GM19035 (cell line): ENCODE measurements around the gene DIS3L2.
A peak's percentile ranks its signal among the peaks of the same experiment; 100 is the strongest.
"Not testable (repeated sequence)": the region's sequence is repeated elsewhere in the genome, so short reads cannot be mapped to it uniquely, and the experiment has no call there.

Source experiments
- ATAC-seq: cut with Tn5 transposase; IDR thresholded peaks from one replicate; pipeline ENCODE4 v1.9.1; 2021; ENCODE audit not compliant: unreplicated experiment

DIS3L2 gene

GRCh38 chr2:232288489-232289030, 327.0 kb downstream of the DIS3L2 start:
- no peak for ATAC-seq

GRCh38 chr2:232290668-232291067, 329.2 kb downstream of the DIS3L2 start:
- ATAC-seq: no peak

GRCh38 chr2:232291343-232291742, 329.8 kb downstream of the DIS3L2 start:
- no peak for ATAC-seq

- ATAC-seq: no peak
Measured at GRCh38 chr2:232292395-232293154, 331.1 kb downstream of the DIS3L2 start.

- ATAC-seq: no peak
Measured at GRCh38 chr2:232293191-232293590, 331.7 kb downstream of the DIS3L2 start.

- ATAC-seq: no peak
Measured at GRCh38 chr2:232295971-232296370, 334.5 kb downstream of the DIS3L2 start.

- ATAC-seq: no peak
Measured at GRCh38 chr2:232296776-232297525, 335.4 kb downstream of the DIS3L2 start.

GRCh38 chr2:232299084-232299483, 337.6 kb downstream of the DIS3L2 start:
- no peak for ATAC-seq

GRCh38 chr2:232299927-232300674, 338.6 kb downstream of the DIS3L2 start:
- no peak for ATAC-seq

GRCh38 chr2:232300894-232301387, 339.4 kb downstream of the DIS3L2 start:
- no peak for ATAC-seq

- ATAC-seq: no peak
Measured at GRCh38 chr2:232304236-232304635, 342.7 kb downstream of the DIS3L2 start.

- no peak for ATAC-seq
Measured at GRCh38 chr2:232306741-232307305, 345.3 kb downstream of the DIS3L2 start.

GRCh38 chr2:232307854-232308253, 346.3 kb downstream of the DIS3L2 start:
- no peak for ATAC-seq

GRCh38 chr2:232308986-232309385, 347.5 kb downstream of the DIS3L2 start:
- ATAC-seq: no peak

GRCh38 chr2:232309592-232309991, 348.1 kb downstream of the DIS3L2 start:
- ATAC-seq: no peak

GRCh38 chr2:232310121-232310520, 348.6 kb downstream of the DIS3L2 start:
- no peak for ATAC-seq

GRCh38 chr2:232310696-232311095, 349.2 kb downstream of the DIS3L2 start:
- no peak for ATAC-seq

GRCh38 chr2:232313645-232314044, 352.1 kb downstream of the DIS3L2 start:
- not testable (repeated sequence) for ATAC-seq

GRCh38 chr2:232315049-232315922, 353.8 kb downstream of the DIS3L2 start:
- ATAC-seq: peak; percentile 79

- no peak for ATAC-seq
Measured at GRCh38 chr2:232315923-232316299, 354.4 kb downstream of the DIS3L2 start.
